Naive thymus-derived CD8-positive, alpha-beta T cell (primary cell): ENCODE results near the gene KRTAP10-7. TPM values are rescaled to one million over a fixed set of nuclear protein-coding genes. Genes with fewer than 3 reads are reported as not detected.
"Not testable (repeated sequence)": the region's sequence is repeated elsewhere in the genome, so short reads cannot be mapped to it uniquely, and the experiment has no call there.

Source experiments
- ATAC-seq, 2 donors: fragments of 150-1000 bp; cut with Tn5 transposase in 1 of 2; sonication (Bioruptor Pico), chemical (Tn5 transposase) in 1 of 2; 1 replicate in 1 of 2; 2 replicates in 1 of 2; pipeline ENCODE4 v1.10.0; 2021; ENCODE audit warnings: mild to moderate bottlenecking in 2 of 2, moderate library complexity in 2 of 2
- POLR2A ChIA-PET: fragments of 350-600 bp; sonication (Branson Sonifier 250); formaldehyde crosslinking; loops from one replicate; lab custom pipeline; 2021; ENCODE audit warnings: antibody characterized with exemption; lab: Charles Lee
- DNase-seq, 10 donors: peaks; one replicate each; pipeline versions ENCODE4 v3.0.0 to v3.0.0-alpha.2; 2020 to 2022
- H3K27ac Mint-ChIP-seq, 10 donors: one replicate each; pipeline ENCODE4 v1.8.0; 2020 to 2022; ENCODE audit warnings: mild to moderate bottlenecking in 10 of 10, mixed read lengths in 10 of 10, moderate library complexity in 4 of 10, inconsistent platforms in 1 of 10
- H3K27me3 Mint-ChIP-seq, 5 donors: one replicate each; pipeline ENCODE4 v1.8.0; 2021 to 2022; ENCODE audit warnings: mixed read lengths in 5 of 5
- H3K36me3 Mint-ChIP-seq, 3 donors: one replicate each; pipeline ENCODE4 v1.8.0; 2020 to 2022; ENCODE audit warnings: mixed read lengths in 3 of 3, mild to moderate bottlenecking in 2 of 3, inconsistent platforms in 1 of 3
- H3K4me1 Mint-ChIP-seq, 4 donors: one replicate each; pipeline ENCODE4 v1.8.0; 2021 to 2022; ENCODE audit warnings: mixed read lengths in 4 of 4
- H3K4me3 Mint-ChIP-seq, 10 donors: one replicate each; pipeline ENCODE4 v1.8.0; 2020 to 2022; ENCODE audit warnings: mild to moderate bottlenecking in 10 of 10, mixed read lengths in 10 of 10, moderate library complexity in 6 of 10, inconsistent platforms in 1 of 10
- H3K9me3 Mint-ChIP-seq, 9 donors: one replicate each; pipeline ENCODE4 v1.8.0; 2020 to 2022; ENCODE audit warnings: mixed read lengths in 9 of 9, mild to moderate bottlenecking in 3 of 9, inconsistent platforms in 1 of 9, moderate library complexity in 1 of 9
- polyA plus RNA-seq, 3 donors: library from polyadenylated mRNA; unstranded; fragments of 300-500 nt; fragmentation: Illumina TruSeq; gene quantifications; one replicate each; pipeline ENCODE4 v1.2.3, GENCODE V29; 2021
- total RNA-seq, 8 experiments: library from RNA in 2 of 8; stranded (reverse) in 2 of 8; gene quantifications; one replicate each; pipeline ENCODE4 v1.2.3 and lab custom pipeline; 2021 to 2026

The KRTAP10-7 gene
- total and polyA plus RNA-seq, 5 experiments from 2014 or later: not detected

- H3K27me3 Mint-ChIP-seq: peaks cover 0 to 12% (median 1%) of the 10 kb centered on the region in 5 donors
- ATAC-seq, H3K4me3 Mint-ChIP-seq, H3K36me3 Mint-ChIP-seq, POLR2A ChIA-PET, DNase-seq: not testable (repeated sequence)
- H3K27ac Mint-ChIP-seq: peak within 1 kb of the TSS in 5 of 10 donors; percentile 23 to 76 (median 51)
- H3K4me1 Mint-ChIP-seq: peaks cover 0 to 15% (median 6%) of the 10 kb centered on the region in 4 donors
- H3K9me3 Mint-ChIP-seq: peaks cover 0 to 25% (median 9%) of the 10 kb centered on the region in 9 donors
Observed at GRCh38 chr21:44573630-44574456, 26.6 kb upstream of the KRTAP10-7 start, which contains the start of gene KRTAP10-4. KRTAP10-4 (plus strand) TSS chr21:44573729; CDS start chr21:44573759, 30 bp downstream.

GRCh38 chr21:44574457-44575306, 25.7 kb upstream of the KRTAP10-7 start:
- H3K4me3 Mint-ChIP-seq: peak overlapping the region in 1 of 10 donors; percentile 62
- peak overlapping the region in 5 of 10 donors; percentile 51 to 77 (median 62) for H3K27ac Mint-ChIP-seq
- POLR2A ChIA-PET: no interaction called here
- ATAC-seq (no peak), DNase-seq (no peak)
- H3K4me1 Mint-ChIP-seq: peaks cover 0 to 15% (median 6%) of the 10 kb centered on the region in 4 donors
- H3K9me3 Mint-ChIP-seq: peaks cover 0 to 25% (median 9%) of the 10 kb centered on the region in 9 donors
- H3K36me3 Mint-ChIP-seq: peaks cover 0 to 6% (median 5%) of the 10 kb centered on the region in 3 donors
- peaks cover 0 to 12% (median 1%) of the 10 kb centered on the region in 5 donors for H3K27me3 Mint-ChIP-seq

- POLR2A ChIA-PET: no interaction called here
- peaks cover 0 to 12% (median 1%) of the 10 kb centered on the region in 5 donors for H3K27me3 Mint-ChIP-seq
- DNase-seq: no peak
- peaks cover 0 to 23% (median 9%) of the 10 kb centered on the region in 4 donors for H3K4me1 Mint-ChIP-seq
- H3K36me3 Mint-ChIP-seq: peaks cover 0 to 6% (median 5%) of the 10 kb centered on the region in 3 donors
- H3K27ac Mint-ChIP-seq: peak overlapping the region in 3 of 10 donors; percentile 60 to 76 (median 62)
- no peak for ATAC-seq
- peaks cover 0 to 26% (median 9%) of the 10 kb centered on the region in 9 donors for H3K9me3 Mint-ChIP-seq
- no peak overlapping the region for H3K4me3 Mint-ChIP-seq
Observed at GRCh38 chr21:44575307-44576024, 24.9 kb upstream of the KRTAP10-7 start.

- Mint-ChIP-seq H3K27me3 (peaks cover 0 to 12% (median 1%) of the 10 kb centered on the region in 5 donors), H3K4me3 (no peak overlapping the region), H3K9me3 (peaks cover 0 to 30% (median 10%) of the 10 kb centered on the region in 9 donors), H3K4me1 (peaks cover under 1 to 26% (median 13%) of the 10 kb centered on the region in 4 donors), H3K36me3 (peaks cover 0 to 8% (median 5%) of the 10 kb centered on the region in 3 donors), H3K27ac (peak overlapping the region in 1 of 10 donors; percentile 62)
- no peak for ATAC-seq
- no peak for DNase-seq
- POLR2A ChIA-PET: no interaction called here
Observed at GRCh38 chr21:44576025-44576420, 24.4 kb upstream of the KRTAP10-7 start.

GRCh38 chr21:44578371-44579055, 21.9 kb upstream of the KRTAP10-7 start:
- Mint-ChIP-seq H3K4me3 (no peak overlapping the region), H3K27me3 (peaks cover 0 to 12% (median 0%) of the 10 kb centered on the region in 5 donors), H3K36me3 (peaks cover 0 to 15% (median 5%) of the 10 kb centered on the region in 3 donors), H3K4me1 (peaks cover 12 to 47% (median 24%) of the 10 kb centered on the region in 4 donors), H3K27ac (peak overlapping the region in 2 of 10 donors; percentile 33 to 37), H3K9me3 (peaks cover 0 to 35% (median 18%) of the 10 kb centered on the region in 9 donors)
- no peak for ATAC-seq
- POLR2A ChIA-PET: no interaction called here
- no peak for DNase-seq

- Mint-ChIP-seq H3K36me3 (peaks cover 0 to 15% (median 5%) of the 10 kb centered on the region in 3 donors), H3K9me3 (peaks cover 0 to 35% (median 18%) of the 10 kb centered on the region in 9 donors), H3K27me3 (peaks cover 0 to 11% (median 0%) of the 10 kb centered on the region in 5 donors), H3K27ac (peak overlapping the region in 5 of 10 donors; percentile 3 to 90 (median 49)), H3K4me3 (peak overlapping the region in 1 of 10 donors; percentile 55), H3K4me1 (peaks cover 16 to 54% (median 29%) of the 10 kb centered on the region in 4 donors)
- POLR2A ChIA-PET: no interaction called here
- ATAC-seq (no peak), DNase-seq (peak in 1 of 10 donors; percentile 42)
Observed at GRCh38 chr21:44579056-44579832, 21.2 kb upstream of the KRTAP10-7 start.

- POLR2A ChIA-PET: interaction anchor here (1.9 kb wide), 1 partner anchor 78 kb away, joined by 5 read pairs; the partner anchor contains the start of gene KRTAP12-3
Observed at GRCh38 chr21:44579833-44580144, 20.6 kb upstream of the KRTAP10-7 start.

GRCh38 chr21:44580231-44580821, 20.1 kb upstream of the KRTAP10-7 start, which contains the start of gene KRTAP10-5:
KRTAP10-5 (minus strand) TSS chr21:44580604; CDS start chr21:44580578, 26 bp downstream.
- peak in 1 of 10 donors; percentile 50 for DNase-seq
- peaks cover 0 to 15% (median 5%) of the 10 kb centered on the region in 3 donors for H3K36me3 Mint-ChIP-seq
- POLR2A ChIA-PET: interaction anchor here (1.9 kb wide), 1 partner anchor 77 kb away, joined by 5 read pairs; the partner anchor contains the start of gene KRTAP12-3
- H3K9me3 Mint-ChIP-seq: peaks cover 0 to 34% (median 18%) of the 10 kb centered on the region in 9 donors
- not testable (repeated sequence) for H3K27me3 Mint-ChIP-seq, ATAC-seq
- H3K4me3 Mint-ChIP-seq: peak within 1 kb of the TSS in 9 of 10 donors; percentile 37 to 71 (median 55)
- peaks cover 16 to 48% (median 30%) of the 10 kb centered on the region in 4 donors for H3K4me1 Mint-ChIP-seq
- H3K27ac Mint-ChIP-seq: peak within 1 kb of the TSS in 8 of 10 donors; percentile 27 to 94 (median 70)

More at GRCh38 chr21:44579833-44580144, 20.6 kb upstream of the KRTAP10-7 start:
- H3K27ac Mint-ChIP-seq: peak overlapping the region in 3 of 10 donors; percentile 52 to 94 (median 90)
- H3K9me3 Mint-ChIP-seq: peaks cover 0 to 35% (median 18%) of the 10 kb centered on the region in 9 donors
- H3K27me3 Mint-ChIP-seq: peaks cover 0 to 5% (median 0%) of the 10 kb centered on the region in 5 donors
- peaks cover 16 to 53% (median 30%) of the 10 kb centered on the region in 4 donors for H3K4me1 Mint-ChIP-seq
- DNase-seq (no peak), ATAC-seq (no peak)
- H3K36me3 Mint-ChIP-seq: peaks cover 0 to 15% (median 5%) of the 10 kb centered on the region in 3 donors
- H3K4me3 Mint-ChIP-seq: peak overlapping the region in 6 of 10 donors; percentile 26 to 71 (median 48)

- H3K9me3 Mint-ChIP-seq: peaks cover 0 to 29% (median 18%) of the 10 kb centered on the region in 9 donors
- DNase-seq (no peak), ATAC-seq (no peak)
- H3K27me3 Mint-ChIP-seq: peaks cover 3 to 10% (median 7%) of the 10 kb centered on the region in 5 donors
- peaks cover 0 to 15% (median 5%) of the 10 kb centered on the region in 3 donors for H3K36me3 Mint-ChIP-seq
- peak overlapping the region in 5 of 10 donors; percentile 12 to 64 (median 55) for H3K4me3 Mint-ChIP-seq
- peak overlapping the region in 7 of 10 donors; percentile 6 to 76 (median 58) for H3K27ac Mint-ChIP-seq
- H3K4me1 Mint-ChIP-seq: peaks cover 16 to 44% (median 32%) of the 10 kb centered on the region in 4 donors
- POLR2A ChIA-PET: interaction anchor here (1.9 kb wide), 1 partner anchor 76 kb away, joined by 5 read pairs; the partner anchor contains the start of gene KRTAP12-3
Observed at GRCh38 chr21:44581158-44581557, 19.2 kb upstream of the KRTAP10-7 start.

- peaks cover 16 to 44% (median 33%) of the 10 kb centered on the region in 4 donors for H3K4me1 Mint-ChIP-seq
- H3K36me3 Mint-ChIP-seq: peaks cover 0 to 15% (median 5%) of the 10 kb centered on the region in 3 donors
- POLR2A ChIA-PET: no interaction called here
- peak overlapping the region in 2 of 10 donors; percentile 6 to 56 for H3K27ac Mint-ChIP-seq
- peaks cover 3 to 18% (median 12%) of the 10 kb centered on the region in 5 donors for H3K27me3 Mint-ChIP-seq
- no peak for DNase-seq
- ATAC-seq: no peak
- H3K9me3 Mint-ChIP-seq: peaks cover 0 to 25% (median 14%) of the 10 kb centered on the region in 9 donors
- peak overlapping the region in 2 of 10 donors; percentile 27 to 55 for H3K4me3 Mint-ChIP-seq
Observed at GRCh38 chr21:44582055-44582454, 18.3 kb upstream of the KRTAP10-7 start.
